ENCODE data around the gene CXCL8. TPM values are rescaled to one million over a fixed set of nuclear protein-coding genes. Genes with fewer than 3 reads are reported as not detected.

The CXCL8 gene
- total RNA-seq, 4 donors from 2014 or later = 0.62 to 1.9 (median 1.2) TPM; not detected in 1

GRCh38 chr4:73732759-73733431 is 7.5 kb upstream of the CXCL8 start:
- H3K9me3 ChIP-seq = no peaks in the 10 kb centered on the region
- WGBS, 2 donors (ENCODE audit: low coverage in 1 of 2) = 79 to 86% methylated on average over 1 of the region's 1 CpG
- H3K36me3 ChIP-seq = no peaks in the 10 kb centered on the region
- TF ChIP-seq EP300 (IDR thresholded peaks at IDR 0.05) (no peak), POLR2A (IDR thresholded peaks at IDR 0.05) (no peak), POLR2AphosphoS5 (IDR thresholded peaks at IDR 0.05) (no peak), CTCF (IDR thresholded peaks at IDR 0.05) (no peak)
- no peak for ATAC-seq
- H3K4me3 ChIP-seq = no peak overlapping the region
- no peaks in the 10 kb centered on the region for H3K27me3 ChIP-seq
- H3K4me1 ChIP-seq = peaks cover 0 to 3% (median 0%) of the 10 kb centered on the region in 3 donors
- no peak overlapping the region for H3K27ac ChIP-seq

GRCh38 chr4:73734530-73735001 is 5.8 kb upstream of the CXCL8 start:
- Histone ChIP-seq H3K4me3 (no peak overlapping the region), H3K27ac (no peak overlapping the region), H3K36me3 (no peaks in the 10 kb centered on the region), H3K27me3 (no peaks in the 10 kb centered on the region), H3K9me3 (no peaks in the 10 kb centered on the region), H3K4me1 (peaks cover 0 to 3% (median 0%) of the 10 kb centered on the region in 3 donors)
- 45 to 46% methylated on average over 2 of the region's 2 CpGs for WGBS, 2 donors (ENCODE audit: low coverage in 1 of 2)
- no peak for ATAC-seq
- TF ChIP-seq EP300 (IDR thresholded peaks at IDR 0.05) = no peak
- TF ChIP-seq POLR2A (IDR thresholded peaks at IDR 0.05) = no peak
- TF ChIP-seq POLR2AphosphoS5 (IDR thresholded peaks at IDR 0.05) = no peak
- no peak for TF ChIP-seq CTCF (IDR thresholded peaks at IDR 0.05)

- WGBS, 2 donors (ENCODE audit: low coverage in 1 of 2) = 18 to 34% methylated on average over 2 to 3 of the region's 3 CpGs
- no peaks in the 10 kb centered on the region for H3K27me3 ChIP-seq
- H3K36me3 ChIP-seq = no peaks in the 10 kb centered on the region
- H3K9me3 ChIP-seq = no peaks in the 10 kb centered on the region
- H3K27ac ChIP-seq = no peak overlapping the region
- H3K4me1 ChIP-seq = peaks cover 0 to 3% (median 1%) of the 10 kb centered on the region in 3 donors
- ATAC-seq = no peak
- no peak overlapping the region for H3K4me3 ChIP-seq
- TF ChIP-seq POLR2A (IDR thresholded peaks at IDR 0.05) (no peak), EP300 (IDR thresholded peaks at IDR 0.05) (no peak), CTCF (IDR thresholded peaks at IDR 0.05) (no peak), POLR2AphosphoS5 (IDR thresholded peaks at IDR 0.05) (no peak)
Measured at GRCh38 chr4:73735231-73735630, 5.1 kb upstream of the CXCL8 start.

GRCh38 chr4:73741031-73741749 is 821 bp downstream of the CXCL8 start:
- no peak for ATAC-seq
- no peak for TF ChIP-seq POLR2AphosphoS5 (IDR thresholded peaks at IDR 0.05)
- no peak for TF ChIP-seq CTCF (IDR thresholded peaks at IDR 0.05)
- no peak for TF ChIP-seq POLR2A (IDR thresholded peaks at IDR 0.05)
- no peak for TF ChIP-seq EP300 (IDR thresholded peaks at IDR 0.05)
- H3K4me3 ChIP-seq = no peak overlapping the region
- no peak overlapping the region for H3K27ac ChIP-seq
- no peaks in the 10 kb centered on the region for H3K36me3 ChIP-seq
- 47 to 52% methylated on average over 2 of the region's 2 CpGs for WGBS, 2 donors (ENCODE audit: low coverage in 1 of 2)
- H3K9me3 ChIP-seq = peaks cover 0 to 6% (median 0%) of the 10 kb centered on the region in 3 donors
- peaks cover 0 to 6% (median 0%) of the 10 kb centered on the region in 3 donors for H3K4me1 ChIP-seq
- H3K27me3 ChIP-seq = no peaks in the 10 kb centered on the region

Measured in gastroesophageal sphincter (tissue), 4 donors.